Breast epithelium (tissue), 3 donors: ENCODE measurements around the gene ANKRD23.

Experiments used
- CTCF ChIP-seq, 3 donors: fragments of 450-650 bp; IDR thresholded peaks; one replicate each; pipeline ENCODE4 v1.5.1; 2016 to 2017; ENCODE audit warnings: antibody characterized with exemption in 3 of 3, mild to moderate bottlenecking in 3 of 3, moderate library complexity in 3 of 3
- POLR2A ChIP-seq: fragments of 450-650 bp; IDR thresholded peaks from one replicate; pipeline ENCODE4 v1.6.1; 2016; ENCODE audit warnings: antibody characterized with exemption, mild to moderate bottlenecking, moderate library complexity
- POLR2AphosphoS5 ChIP-seq, 3 donors: sonication (generic); formaldehyde crosslinking; IDR thresholded peaks; one replicate each; pipeline ENCODE4 v1.6.1; 2017; ENCODE audit warnings: antibody characterized with exemption in 3 of 3

GRCh38 chr2:96839293-96839874, 4.4 kb downstream of the ANKRD23 start:
- TF ChIP-seq CTCF (IDR thresholded peaks at IDR 0.05) (no peak), POLR2A (no peak), POLR2AphosphoS5 (IDR thresholded peaks at IDR 0.05) (no peak)
